GM21447 (cell line): ENCODE measurements around the gene CDC20B.
"Not testable (repeated sequence)": the region's sequence is repeated elsewhere in the genome, so short reads cannot be mapped to it uniquely, and the experiment has no call there.

Source experiments
- ATAC-seq: cut with Tn5 transposase; IDR thresholded peaks from one replicate; pipeline ENCODE4 v1.9.1; 2021; ENCODE audit not compliant: unreplicated experiment

The CDC20B gene

GRCh38 chr5:55104946-55105701 lies 67.9 kb downstream of the CDC20B start:
- ATAC-seq: no peak

DNA sequence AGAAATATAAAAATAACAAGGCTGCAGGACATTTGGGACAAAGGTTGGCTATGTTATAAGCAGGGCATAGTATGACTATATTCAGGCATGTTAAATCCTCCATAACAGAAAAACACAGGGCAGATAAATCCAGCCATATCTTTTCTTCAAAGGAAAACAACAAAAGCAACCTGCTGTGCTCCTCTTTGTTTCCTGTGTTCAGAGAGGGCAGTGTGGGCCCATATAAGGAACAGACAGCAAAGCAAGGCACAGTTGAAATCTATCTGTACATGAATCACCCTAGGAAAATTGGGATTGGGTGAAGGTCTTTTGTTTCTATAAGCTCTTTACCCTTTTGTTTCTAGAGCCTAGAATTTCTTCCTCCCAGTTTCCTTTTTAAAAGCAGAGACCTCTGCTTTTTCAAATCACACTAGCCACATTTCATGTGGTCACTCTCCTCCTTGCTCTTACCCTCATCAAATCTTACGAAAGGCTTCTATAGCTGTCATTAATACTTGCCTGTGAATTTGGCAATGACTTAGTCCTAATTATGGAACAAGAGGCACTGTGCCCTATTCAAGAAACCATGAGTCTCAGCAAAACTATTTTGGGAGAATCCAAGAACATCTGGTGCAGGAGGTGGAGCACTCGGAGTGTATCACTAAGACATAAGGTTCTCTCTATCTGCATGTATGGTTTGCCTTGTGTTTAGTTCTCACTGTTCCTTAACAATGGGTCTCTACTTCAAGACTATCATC lies 68.8 kb downstream of the CDC20B start:
- no peak for ATAC-seq

DNA sequence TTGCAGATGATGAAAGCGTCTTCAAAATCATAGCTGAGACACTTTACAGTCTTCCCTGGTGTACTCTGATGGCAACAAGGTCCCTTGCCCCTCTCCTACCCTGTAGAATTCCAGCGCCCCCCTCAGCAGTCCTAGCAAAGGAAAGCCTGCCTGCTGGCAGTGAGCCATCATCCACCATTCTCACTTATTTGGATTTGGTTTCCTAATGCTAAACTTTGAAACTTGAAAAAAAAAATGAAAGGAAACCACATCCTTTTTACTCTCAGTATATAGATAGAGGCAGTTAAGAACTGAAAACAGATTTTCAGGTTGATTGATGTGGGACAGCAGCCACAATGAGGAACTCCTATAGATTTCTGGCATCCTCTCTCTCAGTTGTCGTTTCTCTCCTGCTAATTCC lies 70.6 kb downstream of the CDC20B start, which contains the start of gene GZMA:
GZMA (plus strand) TSS at position 299 of the 400 bp plus-strand sequence; CDS start at position 336, 37 bp downstream.
- no peak for ATAC-seq

DNA sequence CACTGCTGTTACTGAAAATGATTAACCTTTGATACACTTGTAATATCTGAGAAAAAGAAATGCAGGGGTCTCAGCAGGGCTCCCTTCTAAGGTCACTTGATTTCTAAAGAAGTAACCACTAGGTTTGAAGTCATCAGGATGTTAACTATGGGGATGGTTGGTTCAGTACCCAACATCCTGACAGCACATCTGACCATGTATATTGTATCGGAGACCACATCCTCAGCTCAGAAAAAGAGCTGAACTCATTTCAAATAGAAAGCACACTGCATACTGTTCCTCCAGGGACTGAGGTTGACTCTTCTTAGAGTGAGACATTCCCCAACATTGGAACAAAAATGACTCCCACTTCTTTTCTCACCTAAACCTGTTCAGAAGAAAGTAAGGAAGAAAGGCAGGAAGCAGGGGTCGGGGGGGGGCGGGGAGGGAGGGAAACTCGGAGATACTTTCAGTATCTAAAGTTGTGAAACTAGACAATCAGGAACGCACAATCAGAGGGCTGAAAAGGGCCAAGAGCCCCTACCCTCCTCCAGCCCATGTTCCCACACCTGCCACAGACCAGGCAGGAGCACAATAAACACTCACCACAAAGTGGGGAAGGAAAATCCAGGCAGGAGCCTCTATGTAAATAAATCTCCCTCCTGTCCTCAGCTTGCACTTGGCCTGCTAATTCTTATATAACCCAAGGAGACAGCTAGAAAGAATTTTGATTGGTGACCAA lies 71.3 kb downstream of the CDC20B start:
- no peak for ATAC-seq

- not testable (repeated sequence) for ATAC-seq
Measured at GRCh38 chr5:55101148-55101547, 71.8 kb downstream of the CDC20B start.

GRCh38 chr5:55096861-55097260 lies 76.1 kb downstream of the CDC20B start:
- no peak for ATAC-seq

DNA sequence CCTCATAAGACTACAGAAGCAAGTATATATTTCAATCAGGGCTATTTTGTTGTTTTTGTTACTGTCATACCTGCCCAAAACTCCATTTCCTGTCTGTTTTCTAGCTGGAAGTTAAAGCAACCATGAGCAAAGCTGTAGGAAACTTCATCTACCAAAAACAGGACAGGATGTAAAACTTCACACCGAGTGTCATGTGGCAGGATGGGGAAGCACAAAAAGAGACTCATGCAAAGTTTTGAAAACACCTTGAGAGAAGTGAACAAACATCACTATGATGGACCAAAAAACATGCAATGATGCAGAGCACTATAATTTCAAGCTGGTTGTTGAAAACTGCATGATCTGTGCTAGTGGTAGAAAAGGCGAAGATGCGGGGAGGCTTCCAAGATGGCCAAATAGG lies 76.8 kb downstream of the CDC20B start:
- no peak for ATAC-seq

DNA sequence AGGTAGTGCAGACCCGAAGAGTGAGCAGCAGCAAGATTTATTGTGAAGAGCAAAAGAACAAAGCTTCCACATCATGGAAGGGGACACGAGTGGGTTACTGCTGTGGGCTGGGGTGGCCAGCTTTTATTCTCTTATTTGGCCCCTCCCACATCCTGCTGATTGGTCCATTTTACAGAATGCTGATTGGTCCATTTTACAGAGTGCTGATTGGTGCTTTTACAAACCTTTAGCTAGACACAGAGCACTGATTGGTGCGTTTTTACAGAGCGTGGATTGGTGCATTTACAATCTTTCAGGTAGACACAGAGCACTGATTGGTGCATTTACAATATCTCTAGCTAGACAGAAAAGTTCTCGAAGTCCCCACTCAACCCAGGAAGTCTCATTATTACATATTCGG lies 82.0 kb downstream of the CDC20B start:
- not testable (repeated sequence) for ATAC-seq

DNA sequence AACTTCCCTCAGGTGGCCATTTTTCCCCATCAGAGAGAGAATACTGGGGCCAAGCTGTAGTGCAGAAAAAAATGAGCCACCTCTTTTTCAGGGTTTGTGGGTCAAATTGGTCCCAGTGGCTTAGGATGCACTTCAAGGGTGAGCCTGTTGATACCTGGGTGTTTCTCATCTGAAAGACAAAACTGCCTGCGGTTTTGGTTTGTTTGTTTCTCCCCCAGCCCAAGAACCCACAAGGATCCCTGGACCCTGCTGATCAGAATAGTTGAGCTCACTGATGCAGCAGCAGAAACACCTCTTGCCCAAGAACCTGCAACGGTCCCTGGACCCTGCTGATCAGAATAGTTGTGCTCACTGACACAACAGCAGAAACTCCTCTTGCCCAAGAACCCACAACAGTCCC lies 83.7 kb downstream of the CDC20B start:
- not testable (repeated sequence) for ATAC-seq

DNA sequence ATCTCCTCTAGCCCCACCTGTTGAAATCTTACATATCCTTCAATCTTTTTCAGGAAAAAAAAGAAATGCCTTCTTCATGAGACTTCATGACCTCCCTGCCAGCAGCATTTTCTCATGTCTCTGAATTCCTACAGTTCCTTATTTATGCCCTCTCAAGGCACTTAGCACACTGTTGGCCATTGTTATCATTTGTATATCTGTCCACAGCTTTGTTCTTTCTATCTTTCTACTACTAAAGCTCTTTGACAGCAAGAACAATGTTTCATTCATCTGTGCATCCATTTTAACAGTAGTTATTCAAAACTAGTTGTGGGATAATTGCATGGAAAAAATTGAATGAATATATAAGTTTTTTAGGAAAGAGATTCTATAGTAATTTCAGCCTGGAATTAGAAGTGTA lies 91.4 kb downstream of the CDC20B start:
- ATAC-seq: no peak

GRCh38 chr5:55073211-55073610 lies 99.8 kb downstream of the CDC20B start:
- ATAC-seq: no peak

GRCh38 chr5:55072666-55073065 lies 100.3 kb downstream of the CDC20B start:
- ATAC-seq: no peak

GRCh38 chr5:55071413-55071812 lies 101.6 kb downstream of the CDC20B start:
- ATAC-seq: no peak

- ATAC-seq: no peak
Measured at GRCh38 chr5:55070968-55071367, 102.0 kb downstream of the CDC20B start.

DNA sequence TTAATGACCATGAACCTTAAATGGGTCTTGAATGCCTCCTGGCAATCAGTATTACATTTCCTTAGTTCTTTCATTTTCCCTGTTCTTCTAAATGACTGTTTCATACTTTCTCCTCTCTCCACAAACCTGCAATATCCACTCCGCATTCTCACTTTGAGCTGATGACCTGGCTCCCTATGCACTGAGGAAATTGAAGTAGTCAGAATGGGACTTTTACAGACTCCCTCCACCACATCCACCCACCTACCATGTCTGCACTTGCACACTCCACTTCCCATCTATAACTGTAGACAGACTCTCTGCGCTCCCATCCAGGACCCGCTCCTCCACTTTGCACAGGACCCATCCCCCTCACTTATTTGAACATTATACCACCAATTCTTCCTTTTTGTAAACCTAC lies 106.7 kb downstream of the CDC20B start:
- no peak for ATAC-seq

- no peak for ATAC-seq
Measured at GRCh38 chr5:55064523-55064922, 108.5 kb downstream of the CDC20B start.

DNA sequence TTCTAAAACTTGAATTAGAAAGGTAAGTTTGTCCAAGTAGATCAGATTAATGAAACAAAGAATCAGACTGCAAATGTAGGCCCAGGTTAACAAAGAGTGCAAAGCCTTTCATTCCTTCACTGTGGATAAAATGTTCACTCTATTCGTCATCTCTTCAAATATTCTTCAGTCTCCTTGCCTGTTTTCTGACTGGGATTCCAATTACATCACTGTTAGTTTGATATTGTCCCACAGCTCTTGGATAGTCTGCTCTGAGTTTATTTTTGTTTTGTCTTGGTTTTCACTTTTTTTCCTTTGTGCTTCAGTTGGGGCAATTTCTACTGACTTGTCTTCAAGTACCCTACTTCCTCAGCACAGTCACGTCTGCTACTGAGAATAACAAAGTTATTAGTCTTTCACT lies 109.1 kb downstream of the CDC20B start:
- no peak for ATAC-seq

DNA sequence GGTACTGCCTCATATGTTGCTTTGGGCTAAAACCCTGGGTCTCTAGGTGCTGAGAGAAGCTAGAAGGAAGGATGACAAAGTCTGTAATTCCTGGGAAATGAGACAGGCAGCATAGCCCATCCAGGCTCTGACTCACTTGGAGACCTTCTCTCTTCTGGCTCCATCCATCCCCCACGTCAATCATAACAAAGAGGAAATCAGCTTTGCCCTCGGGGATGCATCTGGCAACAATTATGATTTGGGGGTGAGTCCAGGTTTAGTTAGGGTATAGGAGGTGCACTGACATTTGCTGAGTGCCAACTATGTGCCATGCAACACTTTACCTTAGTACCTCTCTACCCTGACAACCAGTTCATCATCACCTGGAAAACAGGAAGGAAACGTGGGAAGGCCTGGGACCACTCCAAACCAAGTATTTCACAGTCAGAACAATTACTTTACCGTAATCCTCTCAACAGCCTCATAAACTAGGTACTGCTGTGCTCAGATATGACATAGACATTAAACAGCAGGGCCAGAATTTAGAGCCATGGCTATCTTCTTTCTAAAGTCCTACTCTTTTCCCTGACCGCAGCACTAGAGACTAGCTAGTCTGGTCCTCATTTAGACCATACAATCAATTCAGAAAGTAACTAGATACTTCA lies 109.6 kb downstream of the CDC20B start:
- ATAC-seq: no peak
